ENCODE data around the gene AP1G1. TPM values are rescaled to one million over a fixed set of nuclear protein-coding genes. Genes with fewer than 3 reads are reported as not detected.

AP1G1 gene
- total RNA-seq, 1 donor from 2014 or later: 62.7 TPM

DNA sequence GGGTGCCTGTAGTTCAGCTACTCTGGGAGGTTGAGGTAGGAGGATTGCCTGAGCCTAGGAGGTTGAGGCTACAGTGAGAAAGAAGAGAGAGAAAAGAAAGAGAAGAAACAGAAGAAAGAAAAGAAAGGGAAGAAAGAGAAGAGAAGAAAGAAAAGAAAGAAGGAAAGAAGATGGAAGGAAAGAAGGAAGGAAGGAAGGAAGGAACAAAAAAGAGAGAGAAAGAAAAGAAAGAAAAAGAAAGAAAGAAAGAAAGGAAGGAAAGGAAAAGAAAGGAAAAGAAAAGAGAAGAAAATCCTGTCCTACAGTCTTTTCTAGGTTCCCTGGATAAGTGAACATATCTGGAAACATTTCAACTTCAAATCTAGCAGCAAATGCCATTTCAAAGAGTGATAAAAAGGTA, 54.5 kb downstream of the AP1G1 start:
- no peak for DNase-seq (ENCODE audit: low spot score)
- no peak overlapping the region for H3K4me3 Mint-ChIP-seq (ENCODE audit: unreplicated experiment)
- H3K27me3 Mint-ChIP-seq (ENCODE audit: low read depth): no peaks in the 10 kb centered on the region
- peak overlapping the region; percentile 69 for H3K27ac Mint-ChIP-seq (ENCODE audit: unreplicated experiment)
- H3K4me1 Mint-ChIP-seq (ENCODE audit: low read depth): peaks cover 12% of the 10 kb centered on the region
- no peaks in the 10 kb centered on the region for H3K9me3 Mint-ChIP-seq (ENCODE audit: low read depth)
- TF ChIP-seq, protein P1, sequence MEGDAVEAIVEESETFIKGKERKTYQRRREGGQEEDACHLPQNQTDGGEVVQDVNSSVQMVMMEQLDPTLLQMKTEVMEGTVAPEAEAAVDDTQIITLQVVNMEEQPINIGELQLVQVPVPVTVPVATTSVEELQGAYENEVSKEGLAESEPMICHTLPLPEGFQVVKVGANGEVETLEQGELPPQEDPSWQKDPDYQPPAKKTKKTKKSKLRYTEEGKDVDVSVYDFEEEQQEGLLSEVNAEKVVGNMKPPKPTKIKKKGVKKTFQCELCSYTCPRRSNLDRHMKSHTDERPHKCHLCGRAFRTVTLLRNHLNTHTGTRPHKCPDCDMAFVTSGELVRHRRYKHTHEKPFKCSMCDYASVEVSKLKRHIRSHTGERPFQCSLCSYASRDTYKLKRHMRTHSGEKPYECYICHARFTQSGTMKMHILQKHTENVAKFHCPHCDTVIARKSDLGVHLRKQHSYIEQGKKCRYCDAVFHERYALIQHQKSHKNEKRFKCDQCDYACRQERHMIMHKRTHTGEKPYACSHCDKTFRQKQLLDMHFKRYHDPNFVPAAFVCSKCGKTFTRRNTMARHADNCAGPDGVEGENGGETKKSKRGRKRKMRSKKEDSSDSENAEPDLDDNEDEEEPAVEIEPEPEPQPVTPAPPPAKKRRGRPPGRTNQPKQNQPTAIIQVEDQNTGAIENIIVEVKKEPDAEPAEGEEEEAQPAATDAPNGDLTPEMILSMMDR (IDR thresholded peaks at IDR 0.05): no peak
- H3K36me3 Mint-ChIP-seq (ENCODE audit: low read depth): peaks cover 37% of the 10 kb centered on the region

DNA sequence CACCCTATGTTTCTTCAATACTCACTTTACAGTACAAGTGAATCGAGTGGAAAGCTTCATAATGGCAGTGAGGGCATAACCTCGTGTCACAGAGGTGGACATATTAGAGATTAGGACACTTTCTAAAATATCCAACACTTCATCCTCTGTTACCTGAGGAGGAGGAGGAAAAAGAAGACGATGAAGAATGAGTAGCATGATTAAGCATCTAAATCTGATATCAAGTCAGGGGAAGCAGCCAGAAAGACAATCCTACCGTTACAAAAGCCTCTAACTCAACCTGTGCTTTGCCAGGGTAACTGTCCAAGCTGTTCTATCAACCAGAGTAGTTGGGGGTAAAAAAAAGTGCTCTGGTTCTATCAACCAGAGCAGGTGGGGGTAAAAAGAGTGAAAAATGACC, 60.4 kb downstream of the AP1G1 start:
- H3K4me3 Mint-ChIP-seq (ENCODE audit: unreplicated experiment): no peak overlapping the region
- H3K9me3 Mint-ChIP-seq (ENCODE audit: low read depth): no peaks in the 10 kb centered on the region
- TF ChIP-seq, protein P1 (IDR thresholded peaks at IDR 0.05): no peak
- peak overlapping the region; percentile 49 for H3K27ac Mint-ChIP-seq (ENCODE audit: unreplicated experiment)
- no peak for DNase-seq (ENCODE audit: low spot score)
- H3K27me3 Mint-ChIP-seq (ENCODE audit: low read depth): no peaks in the 10 kb centered on the region
- peaks cover 30% of the 10 kb centered on the region for H3K36me3 Mint-ChIP-seq (ENCODE audit: low read depth)
- H3K4me1 Mint-ChIP-seq (ENCODE audit: low read depth): peaks cover 12% of the 10 kb centered on the region

DNA sequence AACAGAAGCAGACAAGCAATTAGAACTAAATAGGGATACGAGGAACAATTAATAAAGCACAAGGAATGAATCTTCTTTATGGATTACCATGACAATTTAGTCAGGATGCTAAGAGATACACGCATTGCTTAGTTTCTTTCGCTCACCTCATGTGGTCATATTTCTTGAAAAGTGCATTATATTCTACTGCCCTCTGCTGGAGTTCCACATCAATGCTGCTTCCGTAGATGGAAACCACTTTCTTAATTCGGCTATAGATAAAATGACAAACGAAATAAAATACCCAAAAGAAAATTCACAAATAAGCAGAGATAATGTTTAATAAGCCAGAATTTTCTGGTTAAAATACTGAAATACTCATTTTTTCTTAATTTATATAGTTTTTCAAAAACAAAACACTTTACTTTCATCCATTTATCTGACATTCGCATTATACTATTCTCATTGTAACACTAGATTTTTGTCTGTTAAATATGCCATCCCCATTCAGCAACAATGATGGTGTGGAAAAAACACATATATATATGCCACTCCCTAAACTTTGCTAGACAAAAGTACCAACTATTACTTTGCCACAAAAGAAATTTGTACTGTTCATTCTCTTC, 62.1 kb downstream of the AP1G1 start:
- no peak overlapping the region for H3K4me3 Mint-ChIP-seq (ENCODE audit: unreplicated experiment)
- peaks cover 2% of the 10 kb centered on the region for H3K4me1 Mint-ChIP-seq (ENCODE audit: low read depth)
- no peak for DNase-seq (ENCODE audit: low spot score)
- H3K27me3 Mint-ChIP-seq (ENCODE audit: low read depth): no peaks in the 10 kb centered on the region
- H3K36me3 Mint-ChIP-seq (ENCODE audit: low read depth): peaks cover 29% of the 10 kb centered on the region
- no peaks in the 10 kb centered on the region for H3K9me3 Mint-ChIP-seq (ENCODE audit: low read depth)
- H3K27ac Mint-ChIP-seq (ENCODE audit: unreplicated experiment): peak overlapping the region; percentile 22
- TF ChIP-seq, protein P1 (IDR thresholded peaks at IDR 0.05): peak; percentile 88

- Mint-ChIP-seq H3K4me3 (ENCODE audit: unreplicated experiment) (no peak overlapping the region), H3K36me3 (ENCODE audit: low read depth) (peaks cover 26% of the 10 kb centered on the region), H3K9me3 (ENCODE audit: low read depth) (no peaks in the 10 kb centered on the region), H3K27me3 (ENCODE audit: low read depth) (no peaks in the 10 kb centered on the region), H3K27ac (ENCODE audit: unreplicated experiment) (no peak overlapping the region), H3K4me1 (ENCODE audit: low read depth) (no peaks in the 10 kb centered on the region)
- no peak for DNase-seq (ENCODE audit: low spot score)
- TF ChIP-seq, protein P1 (IDR thresholded peaks at IDR 0.05): no peak
These were observed 69.8 kb downstream of the AP1G1 start for GRCh38 chr16:71738855-71739254.

GRCh38 chr16:71737501-71737900, 71.1 kb downstream of the AP1G1 start:
- Mint-ChIP-seq H3K9me3 (ENCODE audit: low read depth) (no peaks in the 10 kb centered on the region), H3K27ac (ENCODE audit: unreplicated experiment) (no peak overlapping the region), H3K27me3 (ENCODE audit: low read depth) (no peaks in the 10 kb centered on the region), H3K4me1 (ENCODE audit: low read depth) (no peaks in the 10 kb centered on the region), H3K36me3 (ENCODE audit: low read depth) (peaks cover 34% of the 10 kb centered on the region), H3K4me3 (ENCODE audit: unreplicated experiment) (no peak overlapping the region)
- TF ChIP-seq, protein P1 (IDR thresholded peaks at IDR 0.05): no peak
- DNase-seq (ENCODE audit: low spot score): no peak

All from chondrocyte (in vitro differentiated cells).